ENCODE results near the gene NPHS1.
"Not testable (repeated sequence)": the region's sequence is repeated elsewhere in the genome, so short reads cannot be mapped to it uniquely, and the experiment has no call there.

The NPHS1 gene

GRCh38 chr19:35847911-35848310 is 4.4 kb downstream of the NPHS1 start:
- no peak for DNase-seq (ENCODE audit: low spot score)

GRCh38 chr19:35846038-35846668 is 6.2 kb downstream of the NPHS1 start:
- DNase-seq (ENCODE audit: low spot score), result no peak

DNA sequence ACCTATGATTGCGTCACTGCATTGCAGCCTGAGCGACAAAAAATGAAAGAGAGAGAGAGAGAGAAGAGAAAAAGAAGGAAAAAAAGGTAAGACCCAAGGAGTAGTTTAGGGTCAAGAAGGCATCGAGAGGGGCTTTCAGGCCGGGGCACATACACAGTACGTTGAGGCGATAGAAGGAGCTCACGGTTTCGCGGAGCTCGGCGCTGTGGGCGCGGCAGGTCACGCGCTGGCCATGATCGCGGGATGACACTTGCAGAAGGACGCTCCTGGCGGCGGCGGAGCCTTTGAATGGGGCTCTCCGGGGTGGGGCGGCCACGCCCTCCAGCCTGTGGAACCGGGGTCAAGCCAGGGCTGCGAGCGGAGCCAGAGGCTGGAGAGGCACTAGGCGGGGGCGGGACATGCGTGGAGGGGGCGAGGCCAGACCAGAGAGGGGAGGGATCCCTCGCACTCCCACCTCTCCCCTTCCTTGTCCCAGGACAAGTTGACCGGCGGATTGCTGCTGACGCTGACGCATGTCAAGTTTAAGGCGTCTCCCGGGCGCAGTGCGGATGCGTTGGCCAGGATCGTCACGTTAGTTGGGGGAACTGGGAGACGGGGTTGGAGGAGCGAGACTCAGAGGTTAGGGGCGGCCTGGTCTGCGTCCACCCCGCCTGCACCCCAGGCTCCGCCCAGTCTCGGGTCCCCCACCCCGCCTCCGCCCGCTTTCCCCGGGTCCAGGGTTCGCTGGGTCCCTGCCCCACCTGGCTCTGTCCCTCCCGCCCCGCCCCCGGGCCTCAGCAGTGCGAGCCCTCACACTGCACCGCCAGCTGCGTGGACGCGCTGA is 6.9 kb downstream of the NPHS1 start:
- DNase-seq (ENCODE audit: low spot score), result no peak

GRCh38 chr19:35844482-35845214 is 7.7 kb downstream of the NPHS1 start:
- DNase-seq (ENCODE audit: low spot score), result no peak

- no peak for DNase-seq (ENCODE audit: low spot score)
These were observed 8.4 kb downstream of the NPHS1 start for GRCh38 chr19:35843676-35844481.

DNA sequence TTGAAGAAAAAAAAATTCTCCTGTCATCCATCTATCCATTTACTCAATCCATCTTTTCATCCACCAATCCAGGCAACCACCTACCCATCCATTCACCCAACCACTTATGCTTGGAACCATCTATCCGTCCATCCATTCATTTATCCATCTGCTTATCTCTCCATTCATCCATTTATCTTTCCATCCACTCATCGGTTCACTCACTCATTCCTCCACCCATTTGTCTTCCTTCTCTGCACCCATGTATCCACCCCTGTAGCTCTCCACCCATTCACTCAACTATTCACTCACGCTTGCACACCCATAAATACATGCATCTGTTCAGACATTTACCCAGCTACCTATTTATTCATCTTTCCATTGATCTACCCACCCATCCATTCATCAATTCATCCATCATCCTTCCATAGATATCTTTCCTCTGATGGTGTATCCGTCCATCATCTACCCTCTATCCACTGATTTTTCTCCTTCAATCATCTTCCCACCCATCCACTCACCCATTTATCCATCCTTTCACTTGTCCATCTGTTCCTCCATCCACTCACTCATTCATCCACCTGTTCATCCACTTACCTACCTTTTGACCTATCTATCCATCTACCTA is 9.5 kb downstream of the NPHS1 start:
- DNase-seq (ENCODE audit: low spot score), result no peak

DNA sequence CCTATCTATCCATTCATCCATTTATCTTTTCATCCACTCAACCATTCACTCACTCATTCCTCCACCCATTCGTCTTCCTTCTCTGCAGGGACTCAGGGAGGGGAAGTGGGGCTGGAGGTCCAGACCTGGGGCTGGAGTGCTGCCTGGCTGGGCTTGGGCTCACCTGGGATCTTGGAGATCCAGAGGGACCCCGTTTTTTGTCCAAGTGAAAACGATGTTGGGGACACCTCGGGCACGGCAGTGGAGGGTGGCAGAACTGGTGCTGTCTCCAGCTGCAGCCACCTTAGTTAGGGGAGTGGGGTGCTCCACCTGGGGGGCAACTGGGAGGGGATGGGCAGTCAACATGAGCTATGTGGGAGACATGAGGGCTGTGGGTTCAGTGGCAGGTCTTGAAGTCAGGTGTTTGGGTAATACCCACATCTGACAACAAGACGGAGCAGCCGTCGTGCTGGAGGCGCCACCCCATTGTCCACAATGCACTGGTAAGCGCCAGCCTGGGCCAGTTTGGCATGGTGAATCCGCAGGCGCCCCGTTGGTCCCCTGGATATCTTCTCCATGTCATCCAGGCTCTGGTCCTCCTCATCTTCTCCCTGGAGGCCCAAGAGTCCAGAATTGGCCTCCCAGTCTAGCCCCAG is 10.2 kb downstream of the NPHS1 start:
- DNase-seq (ENCODE audit: low spot score), result no peak

GRCh38 chr19:35836096-35836495 is 16.2 kb downstream of the NPHS1 start:
- not testable (repeated sequence) for DNase-seq (ENCODE audit: low spot score)

DNA sequence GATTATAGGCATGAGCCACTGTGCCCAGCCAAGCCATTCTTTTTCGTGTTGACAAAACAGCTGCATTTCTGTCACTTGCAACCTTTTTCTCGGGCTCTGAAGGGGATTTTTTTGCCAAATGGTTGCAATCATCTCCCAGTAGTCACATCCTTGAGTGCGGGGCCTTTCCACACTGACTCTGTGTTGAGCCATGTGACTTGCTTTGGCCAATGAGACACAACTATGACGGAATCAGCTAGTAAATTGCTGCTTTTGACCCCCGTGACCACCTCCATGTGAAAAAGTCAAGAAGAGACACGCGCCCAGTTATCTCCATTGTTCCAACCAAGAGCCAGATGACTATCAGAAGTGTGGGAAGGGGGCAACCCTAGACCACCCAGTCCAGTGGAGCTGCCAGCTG is 18.3 kb downstream of the NPHS1 start:
- DNase-seq (ENCODE audit: low spot score), result no peak

DNA sequence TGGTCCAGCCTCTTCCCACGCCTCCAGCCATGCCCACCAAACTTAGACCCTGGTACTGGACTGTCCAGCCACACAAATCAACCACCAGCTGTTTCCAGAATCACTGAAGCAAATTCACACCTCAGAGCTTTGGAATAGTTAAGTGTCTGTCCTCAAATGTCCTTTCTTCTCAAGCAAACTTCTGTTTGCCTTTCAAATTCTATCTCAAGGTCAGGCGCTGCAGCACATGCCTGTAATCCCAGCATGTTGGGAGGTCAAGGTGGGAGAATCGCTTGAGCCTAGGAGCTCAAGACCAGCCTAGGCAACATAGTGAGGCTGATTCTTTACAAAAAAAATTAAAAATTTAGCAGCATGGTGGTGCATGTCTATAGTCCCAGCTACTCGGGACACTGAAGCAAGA is 20.2 kb downstream of the NPHS1 start:
- DNase-seq (ENCODE audit: low spot score), result no peak

DNA sequence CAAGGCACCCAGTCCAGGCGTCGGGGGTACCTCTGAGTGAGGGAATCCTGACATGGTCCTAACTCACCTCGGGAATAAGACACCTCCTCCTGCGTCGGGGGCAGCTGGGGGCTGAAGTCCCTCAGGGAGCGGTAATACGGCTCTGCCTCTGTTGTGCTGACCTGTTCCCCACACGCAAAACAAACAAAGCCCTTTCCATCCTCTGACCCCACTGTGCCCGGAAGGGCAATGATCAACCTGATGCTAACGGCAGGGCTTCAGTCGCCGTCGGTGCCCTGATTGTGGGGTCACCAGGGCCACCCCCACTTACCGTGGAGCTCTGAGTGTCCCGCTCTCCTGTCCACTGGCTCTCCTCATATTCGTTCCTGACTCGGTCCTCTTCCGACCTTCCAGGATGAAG is 21.3 kb downstream of the NPHS1 start:
- no peak for DNase-seq (ENCODE audit: low spot score)

- DNase-seq (ENCODE audit: low spot score), result peak; percentile 16
These were observed 23.5 kb downstream of the NPHS1 start for GRCh38 chr19:35828692-35829301.

DNA sequence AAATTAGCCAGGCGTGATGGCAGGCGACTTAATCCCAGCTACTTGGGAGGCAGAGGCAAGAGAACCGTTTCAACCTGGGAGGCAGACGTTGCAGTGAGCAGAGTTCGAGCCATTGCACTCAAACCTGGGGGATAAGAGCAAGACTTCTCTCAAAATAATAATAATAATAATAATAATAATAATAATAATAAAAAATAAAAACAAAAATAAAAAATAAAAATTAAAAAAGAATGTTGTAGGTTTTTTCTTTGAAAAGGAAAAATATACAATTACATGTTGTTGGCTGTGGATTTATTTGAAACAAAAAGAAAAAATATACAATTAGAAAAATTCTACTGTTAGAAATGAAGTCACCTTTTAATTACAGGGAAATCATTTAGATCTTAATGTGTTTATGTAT is 28.2 kb downstream of the NPHS1 start:
- no peak for DNase-seq (ENCODE audit: low spot score)

- DNase-seq (ENCODE audit: low spot score), result no peak
These were observed 29.7 kb downstream of the NPHS1 start for GRCh38 chr19:35822579-35822978.

DNA sequence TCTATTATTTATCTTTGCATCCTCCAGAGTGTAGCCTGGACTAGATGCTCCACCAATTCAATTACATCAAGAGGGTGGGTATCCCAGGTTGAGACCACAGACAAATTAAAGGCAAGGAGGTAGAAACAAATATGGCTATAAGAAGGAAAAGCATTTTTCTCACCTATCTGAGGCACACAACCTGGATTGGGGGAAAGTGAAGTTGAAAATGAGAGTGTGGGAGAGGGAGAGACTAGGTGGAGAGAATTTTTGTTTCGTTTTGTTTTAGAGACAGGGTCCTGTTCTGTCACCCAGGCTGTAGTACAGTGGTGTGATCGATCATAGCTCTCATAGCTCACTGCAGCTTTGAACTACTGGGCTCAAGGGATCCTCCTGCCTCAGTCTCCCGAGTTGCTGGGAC is 33.9 kb downstream of the NPHS1 start:
- no peak for DNase-seq (ENCODE audit: low spot score)

- DNase-seq (ENCODE audit: low spot score), result no peak
These were observed 35.5 kb downstream of the NPHS1 start for GRCh38 chr19:35816846-35817245.

GRCh38 chr19:35816262-35816661 is 36.0 kb downstream of the NPHS1 start:
- DNase-seq (ENCODE audit: low spot score), result no peak

DNA sequence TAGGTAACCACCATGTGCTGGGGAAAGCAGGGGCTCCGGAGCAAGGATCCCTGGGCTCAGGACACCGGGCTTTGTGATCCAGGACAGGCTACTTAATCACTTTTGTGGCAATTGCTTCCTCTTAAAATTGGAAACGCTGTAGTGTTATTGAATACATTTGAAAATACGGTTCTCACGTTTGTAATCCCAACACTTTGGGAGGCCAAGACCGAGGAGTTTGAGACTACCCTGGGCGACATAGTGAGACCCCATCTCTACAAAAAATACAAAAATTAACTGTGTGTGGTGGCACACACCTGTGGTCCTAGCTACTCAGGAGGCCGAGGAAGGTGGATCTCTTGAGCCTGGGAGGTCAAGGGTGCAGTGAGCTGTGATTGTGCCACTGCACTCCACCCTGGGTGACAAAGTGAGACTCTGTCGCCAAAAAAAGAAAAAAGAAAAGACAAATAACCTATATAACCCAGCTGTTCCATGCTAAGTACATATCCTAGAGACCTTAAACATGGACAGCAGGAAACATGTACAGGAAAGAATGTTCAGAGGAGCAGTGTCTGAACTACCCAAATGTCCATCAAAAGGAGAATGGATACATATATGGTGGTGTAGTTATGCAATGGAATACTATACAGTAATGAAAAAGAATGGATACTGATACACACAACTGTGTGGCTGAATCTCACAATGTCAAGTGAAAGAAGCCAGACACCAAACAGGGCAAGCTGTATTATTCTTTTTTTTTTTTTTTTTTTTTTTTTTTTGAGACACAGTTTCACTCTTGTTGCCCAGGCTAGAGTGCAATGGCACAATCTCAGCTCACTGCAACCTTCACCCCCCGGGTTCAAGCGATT is 39.0 kb downstream of the NPHS1 start:
- no peak for DNase-seq (ENCODE audit: low spot score)

DNA sequence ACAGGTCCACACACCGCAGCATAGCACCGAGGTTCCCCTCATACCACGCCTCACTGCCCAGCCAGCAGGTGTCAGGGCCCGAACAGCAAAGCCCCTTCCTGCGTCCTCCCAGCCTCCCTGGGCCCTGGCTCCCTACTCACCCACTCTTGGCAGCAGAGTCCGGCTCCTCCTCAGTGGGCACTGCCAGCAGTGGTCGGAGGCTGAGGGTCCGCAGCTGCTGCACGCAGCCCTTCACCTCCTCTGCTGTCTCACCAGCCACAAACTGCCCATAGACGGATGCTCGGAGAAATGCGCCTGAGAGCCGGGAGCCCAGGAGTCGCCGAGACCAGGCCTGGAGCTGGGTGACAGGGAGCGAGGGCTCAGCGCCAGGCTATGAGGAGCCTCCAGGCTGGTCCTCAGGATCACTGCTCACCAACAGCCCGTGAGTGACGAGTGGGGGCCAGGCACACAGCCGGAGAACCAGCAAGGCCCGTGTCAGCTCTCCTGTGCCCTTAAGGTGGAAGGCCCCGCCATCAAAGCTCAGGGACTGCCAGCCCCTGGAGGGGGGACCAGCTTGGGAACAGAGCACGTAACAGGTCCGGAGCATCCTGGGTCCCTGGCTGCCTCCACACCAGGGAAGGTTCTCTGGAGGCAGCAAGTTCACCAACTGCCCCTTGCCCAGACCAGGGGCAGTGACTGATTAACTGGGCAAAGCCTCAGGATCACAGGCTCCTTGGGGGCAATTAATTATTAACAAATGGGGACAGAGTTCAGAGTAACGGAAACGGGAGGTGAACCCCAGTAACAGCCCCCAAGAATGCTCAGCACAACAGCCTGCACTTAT is 39.9 kb downstream of the NPHS1 start, which contains the start of gene PRODH2:
Gene PRODH2 (minus strand): TSS at position 626 of the 823 bp plus-strand sequence. CDS start 40 bp downstream, at position 586.
- DNase-seq (ENCODE audit: low spot score), result no peak

Data from CD4-positive, alpha-beta T cell treated with Interleukin-15 for 4 hours (primary cell).